Stimulated activated CD4-positive, alpha-beta T cell treated with anti-CD3 and anti-CD28 coated beads, Interleukin-15, amount 100 ng/mL, for 1 hour (primary cell): ENCODE results near the gene TRABD2B.
A peak's percentile ranks its signal among the peaks of the same experiment; 100 is the strongest.

Experiments used
- DNase-seq, 2 donors: peaks; one replicate each; pipeline ENCODE4 v3.0.0-alpha.2; 2020; ENCODE audit warnings: low read depth in 1 of 2, low spot score in 1 of 2

The TRABD2B gene

GRCh38 chr1:47738560-47739182 lies 258.5 kb downstream of the TRABD2B start:
- no peak for DNase-seq

GRCh38 chr1:47732489-47732888 lies 264.7 kb downstream of the TRABD2B start:
- DNase-seq = no peak

GRCh38 chr1:47731730-47732129 lies 265.5 kb downstream of the TRABD2B start:
- no peak for DNase-seq

- no peak for DNase-seq
These were observed 267.5 kb downstream of the TRABD2B start for GRCh38 chr1:47729685-47730084.

- DNase-seq = no peak
These were observed 269.5 kb downstream of the TRABD2B start for GRCh38 chr1:47727697-47728085.

GRCh38 chr1:47727051-47727696 lies 270.0 kb downstream of the TRABD2B start:
- DNase-seq = no peak

- peak; percentile 14 to 49 for DNase-seq
These were observed 271.0 kb downstream of the TRABD2B start for GRCh38 chr1:47725992-47726855.

- DNase-seq = no peak
These were observed 271.6 kb downstream of the TRABD2B start for GRCh38 chr1:47725511-47725991.

GRCh38 chr1:47725000-47725473 lies 272.1 kb downstream of the TRABD2B start:
- no peak for DNase-seq

- no peak for DNase-seq
These were observed 272.7 kb downstream of the TRABD2B start for GRCh38 chr1:47724432-47724999.

GRCh38 chr1:47722909-47723580 lies 274.1 kb downstream of the TRABD2B start:
- DNase-seq = no peak

- no peak for DNase-seq
These were observed 275.1 kb downstream of the TRABD2B start for GRCh38 chr1:47722101-47722500.

- DNase-seq = no peak
These were observed 277.1 kb downstream of the TRABD2B start for GRCh38 chr1:47720111-47720510.

- DNase-seq = no peak
These were observed 279.8 kb downstream of the TRABD2B start for GRCh38 chr1:47717341-47717740.

- DNase-seq = no peak
These were observed 283.0 kb downstream of the TRABD2B start for GRCh38 chr1:47713975-47714767.

GRCh38 chr1:47713333-47713953 lies 283.7 kb downstream of the TRABD2B start:
- no peak for DNase-seq

- no peak for DNase-seq
These were observed 284.4 kb downstream of the TRABD2B start for GRCh38 chr1:47712596-47713299.

GRCh38 chr1:47711848-47712492 lies 285.2 kb downstream of the TRABD2B start:
- no peak for DNase-seq
